Sigmoid colon (tissue), 7 donors: ENCODE measurements around the gene WASHC3. TPM values are rescaled to one million over a fixed set of nuclear protein-coding genes. Genes with fewer than 3 reads are reported as not detected.

Source experiments
- DNase-seq: peaks from one replicate; pipeline ENCODE4 v3.0.0-alpha.2; 2019
- H3K27ac ChIP-seq, 4 donors: fragments of 200-600 bp; sonication (generic); one replicate each; pipeline ENCODE4 v1.5.1; 2016 to 2019; ENCODE audit warnings: mild to moderate bottlenecking in 1 of 4
- H3K27me3 ChIP-seq, 3 donors: fragments of 200-600 bp; sonication (generic); one replicate each; pipeline ENCODE4 v1.5.1; 2019; ENCODE audit warnings: mild to moderate bottlenecking in 1 of 3
- H3K36me3 ChIP-seq, 4 donors: fragments of 200-600 bp; sonication (generic); one replicate each; pipeline ENCODE4 v1.5.1; 2016 to 2019
- H3K4me1 ChIP-seq, 4 donors: fragments of 200-600 bp; sonication (generic); one replicate each; pipeline ENCODE4 v1.5.1; 2017 to 2019
- H3K4me3 ChIP-seq, 4 donors: fragments of 200-600 bp; sonication (generic); one replicate each; pipeline ENCODE4 v1.5.1; 2017 to 2019; ENCODE audit warnings: mild to moderate bottlenecking in 2 of 4, moderate library complexity in 1 of 4
- H3K9me3 ChIP-seq, 4 donors: fragments of 200-600 bp in 3 of 4; sonication (generic) in 3 of 4; one replicate each; pipeline versions ENCODE4 v1.5.1 to v1.6.1; 2013 to 2019
- EP300 ChIP-seq, 4 donors: sonication (generic); formaldehyde crosslinking; IDR thresholded peaks; one replicate each; pipeline ENCODE4 v1.6.1; 2017; ENCODE audit warnings: antibody characterized with exemption in 4 of 4
- POLR2A ChIP-seq, 2 donors: fragments of 450-650 bp; IDR thresholded peaks; one replicate each; pipeline ENCODE4 v1.6.1; 2016; ENCODE audit warnings: antibody characterized with exemption in 2 of 2, mild to moderate bottlenecking in 2 of 2, moderate library complexity in 2 of 2
- POLR2AphosphoS5 ChIP-seq, 4 donors: sonication (generic); formaldehyde crosslinking; IDR thresholded peaks; one replicate each; pipeline ENCODE4 v1.6.1; 2017; ENCODE audit warnings: antibody characterized with exemption in 4 of 4
- whole genome bisulfite sequencing, 2 donors: extraction: QIAGEN DNeasy Blood & Tissue Kit; methylation state at CpG; one replicate each; pipeline ENCODE4 v1.1.7; 2013; 5-methylcytosine and 5-hydroxymethylcytosine counted together
- intact Hi-C: fragments of 100-400 bp; cut with DNase I; formaldehyde crosslinking; loops from one replicate; pipeline ENCODE4 v1.15.1; 2023
- polyA plus RNA-seq, 3 donors: library from polyadenylated mRNA; stranded (reverse); fragments of 200-250 nt; gene quantifications; one replicate each; pipeline ENCODE4 v1.2.3, GENCODE V29; 2013
- total RNA-seq, 4 donors: library from RNA; depleted of rRNA; stranded (reverse); fragments of >200 nt; gene quantifications; one replicate each; pipeline ENCODE4 v1.1.0, GENCODE V29; 2016
- TF ChIP-seq, protein P1 (sequence below), 4 experiments: fragments of 450-650 bp in 3 of 4; fragments of 200-600 bp in 1 of 4; IDR thresholded peaks; one replicate each; pipeline ENCODE4 v1.5.1; 2016 to 2019; ENCODE audit warnings: antibody characterized with exemption in 4 of 4, mild to moderate bottlenecking in 3 of 4, moderate library complexity in 2 of 4
- donor health status: healthy with polysubstance abuse.
- donor health status: Bipolar disorder and iron deficiency.
- donor health status: healthy.

WASHC3 gene
- total and polyA plus RNA-seq, 7 donors = 45.0 to 115 (median 90.0) TPM

DNA sequence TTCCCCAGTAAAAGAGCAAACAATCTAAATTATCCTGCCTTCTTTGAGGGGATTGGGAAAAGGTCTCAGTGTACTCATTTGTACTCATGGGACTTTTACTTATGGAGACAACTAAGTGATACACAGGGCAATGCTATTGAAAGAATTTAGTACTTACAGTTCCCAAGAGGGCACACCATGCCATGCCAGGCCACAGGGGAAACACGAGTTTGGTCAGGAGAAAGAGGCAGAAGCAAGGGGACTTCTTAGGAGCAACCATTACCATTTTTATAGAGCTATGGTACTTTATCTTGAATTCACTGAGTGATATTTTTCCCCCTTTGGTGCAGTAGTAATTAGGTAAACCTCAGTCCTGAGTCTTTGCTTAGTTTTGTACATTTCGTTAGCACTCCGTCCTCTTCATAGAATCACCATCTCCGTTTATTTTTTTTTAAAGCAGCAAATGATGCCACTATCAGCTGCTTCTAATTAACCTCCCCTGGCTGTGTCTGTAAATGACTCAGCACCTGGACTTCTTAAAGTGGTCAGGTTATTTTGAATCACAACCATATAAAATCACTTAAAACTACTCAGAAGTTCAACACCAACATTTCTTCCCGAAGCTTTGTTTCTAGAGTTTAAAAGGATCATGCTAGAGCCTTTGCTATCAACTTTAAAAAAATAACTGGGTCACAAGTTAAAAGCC, 5.9 kb upstream of the WASHC3 start:
- H3K27ac ChIP-seq = no peak overlapping the region
- no peak for DNase-seq
- no peaks in the 10 kb centered on the region for H3K9me3 ChIP-seq
- TF ChIP-seq POLR2A (IDR thresholded peaks at IDR 0.05) (no peak), POLR2AphosphoS5 (IDR thresholded peaks at IDR 0.05) (no peak), EP300 (IDR thresholded peaks at IDR 0.05) (no peak)
- TF ChIP-seq, protein P1, sequence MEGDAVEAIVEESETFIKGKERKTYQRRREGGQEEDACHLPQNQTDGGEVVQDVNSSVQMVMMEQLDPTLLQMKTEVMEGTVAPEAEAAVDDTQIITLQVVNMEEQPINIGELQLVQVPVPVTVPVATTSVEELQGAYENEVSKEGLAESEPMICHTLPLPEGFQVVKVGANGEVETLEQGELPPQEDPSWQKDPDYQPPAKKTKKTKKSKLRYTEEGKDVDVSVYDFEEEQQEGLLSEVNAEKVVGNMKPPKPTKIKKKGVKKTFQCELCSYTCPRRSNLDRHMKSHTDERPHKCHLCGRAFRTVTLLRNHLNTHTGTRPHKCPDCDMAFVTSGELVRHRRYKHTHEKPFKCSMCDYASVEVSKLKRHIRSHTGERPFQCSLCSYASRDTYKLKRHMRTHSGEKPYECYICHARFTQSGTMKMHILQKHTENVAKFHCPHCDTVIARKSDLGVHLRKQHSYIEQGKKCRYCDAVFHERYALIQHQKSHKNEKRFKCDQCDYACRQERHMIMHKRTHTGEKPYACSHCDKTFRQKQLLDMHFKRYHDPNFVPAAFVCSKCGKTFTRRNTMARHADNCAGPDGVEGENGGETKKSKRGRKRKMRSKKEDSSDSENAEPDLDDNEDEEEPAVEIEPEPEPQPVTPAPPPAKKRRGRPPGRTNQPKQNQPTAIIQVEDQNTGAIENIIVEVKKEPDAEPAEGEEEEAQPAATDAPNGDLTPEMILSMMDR (IDR thresholded peaks at IDR 0.05) = no peak
- WGBS, 2 donors = 68 to 82% methylated on average over 5 of the region's 5 CpGs
- H3K4me3 ChIP-seq = no peak overlapping the region
- no peaks in the 10 kb centered on the region for H3K4me1 ChIP-seq
- no peaks in the 10 kb centered on the region for H3K27me3 ChIP-seq
- no peaks in the 10 kb centered on the region for H3K36me3 ChIP-seq
- intact Hi-C loops = loop anchor here (10.0 kb wide), 1 partner anchor 417 kb away; the partner anchor contains the start of gene IGF1

DNA sequence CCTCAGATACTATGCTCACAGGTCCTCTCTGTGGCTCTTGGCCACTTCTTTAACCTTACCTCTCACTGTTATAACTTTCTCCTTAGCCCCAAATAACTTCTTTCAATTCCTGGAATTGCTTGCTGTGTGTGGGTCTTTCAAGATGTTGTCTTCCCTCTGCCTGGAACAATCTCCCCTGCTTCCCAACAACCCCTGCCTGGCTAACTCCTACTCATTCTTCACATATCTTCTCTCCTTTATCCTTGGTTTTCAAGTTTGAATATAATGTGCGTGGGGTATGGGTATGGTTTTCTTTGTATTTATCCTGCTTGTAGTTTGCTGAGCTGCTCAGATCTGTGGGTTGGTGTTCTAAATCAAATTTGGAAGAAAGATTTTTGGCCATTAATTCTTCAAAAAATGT, 2.7 kb upstream of the WASHC3 start:
- TF ChIP-seq, protein P1 (IDR thresholded peaks at IDR 0.05) = no peak
- TF ChIP-seq POLR2AphosphoS5 (IDR thresholded peaks at IDR 0.05) (no peak), EP300 (IDR thresholded peaks at IDR 0.05) (no peak)
- no peaks in the 10 kb centered on the region for H3K27me3 ChIP-seq
- peaks cover 0 to 5% (median 0%) of the 10 kb centered on the region in 4 donors for H3K36me3 ChIP-seq
- DNase-seq = no peak
- no peak overlapping the region for H3K4me3 ChIP-seq
- intact Hi-C loops = loop anchor here (5.0 to 10.0 kb wide), 3 partner anchors 53 to 420 kb away; partner anchors contain the start of gene IGF1
- no peaks in the 10 kb centered on the region for H3K9me3 ChIP-seq
- no peak overlapping the region for H3K27ac ChIP-seq
- 94 to 98% methylated on average over 1 of the region's 1 CpG for WGBS, 2 donors
- peaks cover 0 to 9% (median 6%) of the 10 kb centered on the region in 4 donors for H3K4me1 ChIP-seq

DNA sequence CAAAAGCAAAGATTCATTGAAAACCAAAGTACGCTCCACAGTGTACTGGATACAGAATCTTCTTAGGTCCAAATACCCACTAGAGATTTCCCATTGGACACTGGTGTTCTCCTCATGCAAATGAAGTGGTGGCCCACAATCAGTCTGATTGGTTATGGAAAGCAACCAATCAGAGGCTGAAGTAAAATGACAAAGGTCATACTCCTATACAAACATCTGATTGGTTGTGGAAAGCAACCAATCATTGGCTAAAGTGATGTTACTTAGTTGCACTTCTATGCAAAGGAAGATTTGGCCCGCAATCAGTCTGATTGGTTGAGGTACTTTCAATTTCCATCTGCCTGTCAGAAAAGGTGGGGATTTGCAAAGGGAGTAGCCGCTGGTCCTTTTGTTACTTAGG, 1.3 kb upstream of the WASHC3 start:
- H3K27ac ChIP-seq = no peak overlapping the region
- peaks cover 0 to 9% (median 6%) of the 10 kb centered on the region in 4 donors for H3K4me1 ChIP-seq
- 97% methylated on average over 3 of the region's 3 CpGs for WGBS, 2 donors
- H3K4me3 ChIP-seq = no peak overlapping the region
- intact Hi-C loops = loop anchor here (5.0 to 10.0 kb wide), 3 partner anchors 54 to 422 kb away; partner anchors contain the start of gene IGF1
- H3K36me3 ChIP-seq = peaks cover 0 to 19% (median 0%) of the 10 kb centered on the region in 4 donors
- H3K27me3 ChIP-seq = no peaks in the 10 kb centered on the region
- no peaks in the 10 kb centered on the region for H3K9me3 ChIP-seq
- no peak for DNase-seq
- no peak for TF ChIP-seq EP300 (IDR thresholded peaks at IDR 0.05)
- TF ChIP-seq, protein P1 (IDR thresholded peaks at IDR 0.05) = no peak
- no peak for TF ChIP-seq POLR2A (IDR thresholded peaks at IDR 0.05)

DNA sequence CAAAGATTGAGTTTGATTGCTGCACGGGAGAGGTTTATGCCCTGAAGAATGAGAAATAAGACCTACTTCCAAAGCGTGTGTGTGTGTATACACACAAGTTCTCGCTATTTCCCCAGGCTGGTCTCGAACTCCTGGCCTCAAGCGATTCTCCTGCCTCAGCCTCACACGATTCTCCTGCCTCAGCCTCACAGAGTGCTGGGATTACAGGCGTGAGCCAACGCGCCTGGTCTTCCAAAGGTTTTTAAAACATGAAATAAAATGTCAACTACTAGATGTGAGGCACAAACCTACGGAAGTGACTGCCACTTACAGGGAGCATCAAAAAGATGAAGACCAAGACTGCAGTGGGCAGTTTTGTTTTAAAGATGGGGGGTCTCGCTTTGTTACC, 622 bp upstream of the WASHC3 start:
- DNase-seq = no peak
- no peaks in the 10 kb centered on the region for H3K27me3 ChIP-seq
- H3K4me3 ChIP-seq = peak overlapping the region in 3 of 4 donors; percentile 84 to 92 (median 90)
- intact Hi-C loops = loop anchor here (5.0 to 10.0 kb wide), 3 partner anchors 55 to 422 kb away; partner anchors contain the start of gene IGF1
- WGBS, 2 donors = 81 to 84% methylated on average over 11 of the region's 11 CpGs
- peak overlapping the region in 2 of 4 donors; percentile 91 to 93 for H3K27ac ChIP-seq
- H3K4me1 ChIP-seq = peaks cover 0 to 9% (median 6%) of the 10 kb centered on the region in 4 donors
- no peaks in the 10 kb centered on the region for H3K9me3 ChIP-seq
- TF ChIP-seq POLR2A (IDR thresholded peaks at IDR 0.05) (no peak), EP300 (IDR thresholded peaks at IDR 0.05) (no peak), POLR2AphosphoS5 (IDR thresholded peaks at IDR 0.05) (no peak)
- TF ChIP-seq, protein P1 (IDR thresholded peaks at IDR 0.05) = no peak
- peaks cover 0 to 21% (median 0%) of the 10 kb centered on the region in 4 donors for H3K36me3 ChIP-seq
